Neural cell (in vitro differentiated cells): ENCODE data around the gene SPX.

Experiments
- REST ChIP-seq: IDR thresholded peaks from 2 replicates; pipeline ENCODE4 v1.6.1; 2012; ENCODE audit warnings: borderline replicate concordance
- TF ChIP-seq, protein P1 (sequence below): fragments of 450-650 bp; IDR thresholded peaks from 2 replicates; pipeline ENCODE4 v1.5.1; 2014; ENCODE audit warnings: antibody characterized with exemption, mild to moderate bottlenecking, moderate library complexity; ENCODE audit not compliant: poor library complexity, severe bottlenecking

GRCh38 chr12:21559855-21560569 is 33.9 kb downstream of the SPX start:
- TF ChIP-seq, protein P1, sequence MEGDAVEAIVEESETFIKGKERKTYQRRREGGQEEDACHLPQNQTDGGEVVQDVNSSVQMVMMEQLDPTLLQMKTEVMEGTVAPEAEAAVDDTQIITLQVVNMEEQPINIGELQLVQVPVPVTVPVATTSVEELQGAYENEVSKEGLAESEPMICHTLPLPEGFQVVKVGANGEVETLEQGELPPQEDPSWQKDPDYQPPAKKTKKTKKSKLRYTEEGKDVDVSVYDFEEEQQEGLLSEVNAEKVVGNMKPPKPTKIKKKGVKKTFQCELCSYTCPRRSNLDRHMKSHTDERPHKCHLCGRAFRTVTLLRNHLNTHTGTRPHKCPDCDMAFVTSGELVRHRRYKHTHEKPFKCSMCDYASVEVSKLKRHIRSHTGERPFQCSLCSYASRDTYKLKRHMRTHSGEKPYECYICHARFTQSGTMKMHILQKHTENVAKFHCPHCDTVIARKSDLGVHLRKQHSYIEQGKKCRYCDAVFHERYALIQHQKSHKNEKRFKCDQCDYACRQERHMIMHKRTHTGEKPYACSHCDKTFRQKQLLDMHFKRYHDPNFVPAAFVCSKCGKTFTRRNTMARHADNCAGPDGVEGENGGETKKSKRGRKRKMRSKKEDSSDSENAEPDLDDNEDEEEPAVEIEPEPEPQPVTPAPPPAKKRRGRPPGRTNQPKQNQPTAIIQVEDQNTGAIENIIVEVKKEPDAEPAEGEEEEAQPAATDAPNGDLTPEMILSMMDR = no peak
- TF ChIP-seq REST = no peak
